ENCODE results near the gene CLEC10A. TPM values are rescaled to one million over a fixed set of nuclear protein-coding genes. Genes with fewer than 3 reads are reported as not detected.

CLEC10A gene
- total and polyA plus RNA-seq, 11 donors: 1.5 to 30.1 (median 2.7) TPM

- intact Hi-C loops (cut with DNase I): loop anchor here in 1 of 10 donors (10.0 kb wide), 1 partner anchor 252 kb away; the partner anchor contains the start of gene YBX2
- peaks cover 0 to 41% (median 28%) of the 10 kb centered on the region in 12 donors for H3K4me1 ChIP-seq
- H3K4me3 ChIP-seq: peak overlapping the region; percentile 27 to 62 (median 54)
- peak overlapping the region in 11 of 12 donors; percentile 7 to 69 (median 45) for H3K27ac ChIP-seq
- no peak for DNase-seq
- H3K36me3 ChIP-seq: no peaks in the 10 kb centered on the region
- TF ChIP-seq CTCF (IDR thresholded peaks at IDR 0.05): no peak
- no peak for TF ChIP-seq POLR2A (IDR thresholded peaks at IDR 0.05)
- ATAC-seq: peak in 3 of 4 donors; percentile 36 to 53 (median 46)
- 1 to 4% (median 3%) methylated on average over 15 to 21 of the region's 21 CpGs for WGBS, 4 donors
- no peaks in the 10 kb centered on the region for H3K9me3 ChIP-seq
- peaks cover 0 to 40% (median 21%) of the 10 kb centered on the region in 9 donors for H3K27me3 ChIP-seq
Observed at GRCh38 chr17:7043182-7043496, 36.9 kb downstream of the CLEC10A start.

GRCh38 chr17:7042501-7043181 lies 37.4 kb downstream of the CLEC10A start:
- H3K27me3 ChIP-seq: peaks cover 0 to 40% (median 21%) of the 10 kb centered on the region in 9 donors
- no peaks in the 10 kb centered on the region for H3K36me3 ChIP-seq
- ATAC-seq: peak in 3 of 4 donors; percentile 7 to 19 (median 14)
- no peak for TF ChIP-seq CTCF (IDR thresholded peaks at IDR 0.05)
- 8 to 13% (median 9%) methylated on average over 35 to 53 of the region's 53 CpGs for WGBS, 4 donors
- DNase-seq: peak in 1 of 5 donors; percentile 75
- peaks cover 0 to 41% (median 28%) of the 10 kb centered on the region in 12 donors for H3K4me1 ChIP-seq
- H3K4me3 ChIP-seq: peak overlapping the region in 11 of 12 donors; percentile 35 to 62 (median 54)
- H3K27ac ChIP-seq: peak overlapping the region in 8 of 12 donors; percentile 3 to 69 (median 47)
- intact Hi-C loops (cut with DNase I): loop anchor here in 1 of 10 donors (10.0 kb wide), 1 partner anchor 252 kb away; the partner anchor contains the start of gene YBX2
- H3K9me3 ChIP-seq: no peaks in the 10 kb centered on the region

GRCh38 chr17:7041607-7042500 lies 38.2 kb downstream of the CLEC10A start:
- Histone ChIP-seq H3K36me3 (no peaks in the 10 kb centered on the region), H3K9me3 (no peaks in the 10 kb centered on the region), H3K4me1 (peaks cover 0 to 36% (median 25%) of the 10 kb centered on the region in 12 donors), H3K27ac (peak overlapping the region in 6 of 12 donors; percentile 3 to 69 (median 54)), H3K27me3 (peaks cover 0 to 40% (median 21%) of the 10 kb centered on the region in 9 donors), H3K4me3 (peak overlapping the region in 10 of 12 donors; percentile 9 to 62 (median 54))
- 31 to 43% (median 36%) methylated on average over 24 to 43 of the region's 43 CpGs for WGBS, 4 donors
- intact Hi-C loops (cut with DNase I): loop anchor here in 1 of 10 donors (10.0 kb wide), 1 partner anchor 253 kb away; the partner anchor contains the start of gene YBX2
- no peak for DNase-seq
- no peak for TF ChIP-seq CTCF (IDR thresholded peaks at IDR 0.05)
- TF ChIP-seq POLR2A (IDR thresholded peaks at IDR 0.05): no peak
- ATAC-seq: peak in 1 of 4 donors; percentile 4
